ENCODE measurements around the gene HDAC4. TPM values are rescaled to one million over a fixed set of nuclear protein-coding genes. Genes with fewer than 3 reads are reported as not detected.

The HDAC4 gene
- total and polyA plus RNA-seq, 2 of the 8 experiments (the other 6 are each of a cell fraction or from before 2014, with no cell fraction given): 15.4 to 31.5 TPM

DNA sequence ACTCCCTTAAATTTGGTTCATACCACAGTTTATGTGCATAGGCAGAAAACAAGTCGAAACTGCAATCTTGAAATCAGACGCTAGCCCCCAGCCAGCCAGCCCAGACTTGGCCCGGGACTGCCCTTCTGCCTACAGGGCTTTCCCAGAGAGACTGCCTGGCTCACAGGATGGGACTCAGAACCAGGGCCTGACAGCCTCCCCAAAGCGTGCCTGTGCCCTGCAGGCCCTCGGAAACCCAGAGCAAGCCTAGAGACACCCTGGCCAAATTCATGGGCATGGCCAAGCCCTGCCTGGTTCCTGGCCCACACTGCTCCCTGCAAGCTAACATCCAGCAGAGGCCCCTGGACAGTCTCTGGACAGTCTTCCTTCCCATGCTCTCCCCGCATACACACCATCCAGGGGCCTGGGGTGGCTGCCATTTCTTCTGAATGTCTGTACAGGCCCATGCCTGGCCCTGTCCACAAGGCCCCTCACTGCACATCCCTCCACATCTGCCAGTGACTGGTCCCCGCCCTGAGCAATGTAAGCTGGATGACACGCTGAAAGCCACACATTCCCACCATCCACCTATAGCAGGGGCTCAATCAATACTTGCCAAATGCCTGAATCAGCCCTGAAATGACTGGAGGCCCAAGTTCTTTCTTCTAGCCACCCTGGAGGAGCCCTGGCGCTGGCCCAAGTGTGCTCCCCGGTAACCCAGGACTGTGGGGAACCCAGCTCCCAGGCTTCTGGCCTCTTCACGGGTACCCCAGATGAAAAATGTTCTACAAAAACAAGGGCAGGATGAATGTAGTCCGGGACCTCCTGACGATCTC lies 73.1 kb downstream of the HDAC4 start (continued):
- TF ChIP-seq, protein P1, sequence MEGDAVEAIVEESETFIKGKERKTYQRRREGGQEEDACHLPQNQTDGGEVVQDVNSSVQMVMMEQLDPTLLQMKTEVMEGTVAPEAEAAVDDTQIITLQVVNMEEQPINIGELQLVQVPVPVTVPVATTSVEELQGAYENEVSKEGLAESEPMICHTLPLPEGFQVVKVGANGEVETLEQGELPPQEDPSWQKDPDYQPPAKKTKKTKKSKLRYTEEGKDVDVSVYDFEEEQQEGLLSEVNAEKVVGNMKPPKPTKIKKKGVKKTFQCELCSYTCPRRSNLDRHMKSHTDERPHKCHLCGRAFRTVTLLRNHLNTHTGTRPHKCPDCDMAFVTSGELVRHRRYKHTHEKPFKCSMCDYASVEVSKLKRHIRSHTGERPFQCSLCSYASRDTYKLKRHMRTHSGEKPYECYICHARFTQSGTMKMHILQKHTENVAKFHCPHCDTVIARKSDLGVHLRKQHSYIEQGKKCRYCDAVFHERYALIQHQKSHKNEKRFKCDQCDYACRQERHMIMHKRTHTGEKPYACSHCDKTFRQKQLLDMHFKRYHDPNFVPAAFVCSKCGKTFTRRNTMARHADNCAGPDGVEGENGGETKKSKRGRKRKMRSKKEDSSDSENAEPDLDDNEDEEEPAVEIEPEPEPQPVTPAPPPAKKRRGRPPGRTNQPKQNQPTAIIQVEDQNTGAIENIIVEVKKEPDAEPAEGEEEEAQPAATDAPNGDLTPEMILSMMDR (IDR thresholded peaks at IDR 0.05; ENCODE audit: control extremely low read depth in 1 of 3, insufficient read depth in 1 of 3, low read depth in 1 of 3, low read length in 3 of 3): no peak
- TF ChIP-seq RNF2 (IDR thresholded peaks at IDR 0.05; ENCODE audit: borderline replicate concordance, low read depth, low read length, missing control alignments, poor library complexity, severe bottlenecking): no peak
- no peak for TF ChIP-seq RFX5 (IDR thresholded peaks at IDR 0.05; ENCODE audit: borderline replicate concordance, low read depth, low read length)
- no peak for TF ChIP-seq CBX8 (IDR thresholded peaks at IDR 0.05; ENCODE audit: borderline replicate concordance, low read depth, low read length)
- no peak for TF ChIP-seq JUN (IDR thresholded peaks at IDR 0.05; ENCODE audit: low read depth, low read length)
- no peak for TF ChIP-seq BRCA1 (IDR thresholded peaks at IDR 0.05; ENCODE audit: low read depth, low read length)
- TF ChIP-seq NANOG (IDR thresholded peaks at IDR 0.05; ENCODE audit: insufficient read depth, low read depth, low read length, poor library complexity, severe bottlenecking): no peak

Data from H1 (cell line).